HepG2 (cell line): ENCODE data around the gene POU5F1. TPM values are rescaled to one million over a fixed set of nuclear protein-coding genes. Genes with fewer than 3 reads are reported as not detected.
A peak's percentile ranks its signal among the peaks of the same experiment; 100 is the strongest.

Source experiments
- ATAC-seq: fragments of 200-7000 bp; cut with Tn5 transposase; 3 replicates; pipeline ENCODE4 v1.9.1; 2020; ENCODE audit warnings: mild to moderate bottlenecking, moderate library complexity
- BruUV-seq: library from RNA; stranded (reverse); fragments of 400-500 nt; replicated peaks from 2 replicates; lab custom pipeline; 2021; lab: Mats Ljungman, UMichigan
- CTCF ChIA-PET: fragments of 300-600 bp; formaldehyde crosslinking; extraction: SDS; loops from one replicate; lab custom pipeline; 2021; ENCODE audit warnings: low total read pairs, inconsistent platforms, low intra/inter-chr PET ratio; lab: Yijun Ruan, JAX
- POLR2A ChIA-PET: fragments of 350-600 bp; sonication (Branson Sonifier 250); formaldehyde crosslinking; loops from one replicate; lab custom pipeline; 2020; ENCODE audit warnings: antibody characterized with exemption, inconsistent platforms; lab: Yijun Ruan, JAX
- DNase-seq: peaks from one replicate; pipeline ENCODE4 v3.0.0-alpha.2; 2015; ENCODE audit warnings: low spot score
- FAIRE-seq: peaks from 3 replicates; lab custom pipeline; 2011; peaks lifted over from hg19 to GRCh38; lab: Jason Lieb, UNC
- H2AFZ ChIP-seq: one replicate; pipeline ENCODE4 v1.6.1; 2011; ENCODE audit warnings: low read length, inconsistent platforms
- H3K27ac ChIP-seq: fragments of 300-600 bp; 3 replicates; pipeline ENCODE4 v1.8.0; 2011; ENCODE audit warnings: mixed run types, mild to moderate bottlenecking, mixed read lengths, low read length, inconsistent platforms; ENCODE audit not compliant: insufficient read depth; ENCODE audit errors: extremely low read length
- H3K27me3 ChIP-seq, 2 experiments: fragments of 200-600 bp in 1 of 2; 2 replicates in 1 of 2; 3 replicates in 1 of 2; pipeline versions ENCODE4 v1.6.0 to v1.8.0; 2011; ENCODE audit warnings: low read length in 2 of 2, mild to moderate bottlenecking in 2 of 2, moderate library complexity in 2 of 2, inconsistent platforms in 1 of 2; ENCODE audit not compliant: insufficient read depth in 2 of 2, control insufficient read depth in 1 of 2
- H3K36me3 ChIP-seq, 2 experiments: fragments of 200-600 bp in 1 of 2; replicated peaks in 1 of 2; 2 replicates in 1 of 2; 3 replicates in 1 of 2; pipeline versions ENCODE4 v1.5.1 to v1.8.0; 2011; ENCODE audit warnings: low read length in 2 of 2, inconsistent platforms in 1 of 2; ENCODE audit not compliant: insufficient read depth in 2 of 2, control insufficient read depth in 1 of 2
- H3K4me1 ChIP-seq: 2 replicates; pipeline ENCODE4 v1.5.1; 2012; ENCODE audit warnings: low read length, inconsistent platforms; ENCODE audit not compliant: insufficient read depth
- H3K4me2 ChIP-seq: 2 replicates; pipeline ENCODE4 v1.6.0; 2011; ENCODE audit warnings: low read depth, low read length, inconsistent platforms
- H3K4me3 ChIP-seq, 3 experiments: fragments of 200-600 bp in 1 of 3; sonication (generic), shearing (Covaris generic) in 1 of 3; replicated peaks in 1 of 3; 2 replicates each; pipeline ENCODE4 v1.5.1; 2011 to 2016; ENCODE audit warnings: low read length in 3 of 3, inconsistent platforms in 2 of 3, low read depth in 2 of 3, mild to moderate bottlenecking in 2 of 3, control low read depth in 1 of 3, mixed read lengths in 1 of 3; ENCODE audit not compliant: insufficient read depth in 1 of 3
- H3K79me2 ChIP-seq: one replicate; pipeline ENCODE4 v1.6.1; 2011; ENCODE audit warnings: low read length, inconsistent platforms; ENCODE audit not compliant: insufficient read depth
- H3K9ac ChIP-seq: 2 replicates; pipeline ENCODE4 v1.6.0; 2011; ENCODE audit warnings: mild to moderate bottlenecking, low read depth, low read length, inconsistent platforms; ENCODE audit not compliant: insufficient read depth
- H3K9me3 ChIP-seq: 2 replicates; pipeline ENCODE4 v1.5.1; 2012; ENCODE audit warnings: mild to moderate bottlenecking, low read length
- H4K20me1 ChIP-seq: 2 replicates; pipeline ENCODE4 v1.6.0; 2011; ENCODE audit warnings: inconsistent platforms, mild to moderate bottlenecking, low read length, moderate library complexity; ENCODE audit not compliant: insufficient read depth
- ATF1 ChIP-seq: IDR thresholded peaks from 2 replicates; pipeline ENCODE4 v1.6.1; 2016; ENCODE audit warnings: mild to moderate bottlenecking, control low read depth
- DPF2 ChIP-seq: sonication (generic); formaldehyde crosslinking; IDR thresholded peaks from 2 replicates; pipeline ENCODE4 v1.4.0; 2020; ENCODE audit warnings: mild to moderate bottlenecking, low read depth, missing genetic modification reagents, borderline replicate concordance
- EP300 ChIP-seq, 3 experiments: sonication (generic) in 1 of 3; formaldehyde crosslinking in 1 of 3; IDR thresholded peaks; 2 replicates each; pipeline versions ENCODE4 v1.5.1 to v1.6.1; 2011 to 2020; ENCODE audit warnings: low read depth in 2 of 3, low read length in 2 of 3, borderline replicate concordance in 1 of 3, improper control_type of control experiment in 1 of 3, mild to moderate bottlenecking in 1 of 3, missing genetic modification reagents in 1 of 3, moderate library complexity in 1 of 3
- KMT2A ChIP-seq: sonication (generic); formaldehyde crosslinking; IDR thresholded peaks from 2 replicates; pipeline ENCODE4 v1.4.0; 2020; ENCODE audit warnings: missing genetic modification reagents
- NFYB ChIP-seq: sonication (generic); formaldehyde crosslinking; IDR thresholded peaks from 2 replicates; pipeline ENCODE4 v1.4.0; 2020; ENCODE audit warnings: missing genetic modification reagents
- POLR2AphosphoS2 ChIP-seq: IDR thresholded peaks from 2 replicates; pipeline ENCODE4 v1.6.1; 2011; ENCODE audit warnings: low read depth, low read length, improper control_type of control experiment
- TEAD3 ChIP-seq: optimal IDR thresholded peaks from 2 replicates; pipeline ENCODE3; 2016; ENCODE audit warnings: borderline replicate concordance
- ZBTB25 ChIP-seq: IDR thresholded peaks from 2 replicates; pipeline ENCODE4 v1.6.1; 2018; ENCODE audit warnings: missing genetic modification reagents
- ZIK1 ChIP-seq: sonication (generic); formaldehyde crosslinking; IDR thresholded peaks from 2 replicates; pipeline ENCODE4 v1.5.0; 2020; ENCODE audit warnings: mild to moderate bottlenecking, low read depth, missing genetic modification reagents, borderline replicate concordance
- ZNF124 ChIP-seq: sonication (generic); formaldehyde crosslinking; IDR thresholded peaks from 2 replicates; pipeline ENCODE4 v1.4.0; 2020; ENCODE audit warnings: missing genetic modification reagents
- ZNF18 ChIP-seq: sonication (generic); formaldehyde crosslinking; IDR thresholded peaks from 2 replicates; pipeline ENCODE4 v1.8.0; 2022; ENCODE audit warnings: mild to moderate bottlenecking, missing genetic modification reagents; ENCODE audit not compliant: insufficient replicate concordance
- ZNF44 ChIP-seq: sonication (generic); formaldehyde crosslinking; IDR thresholded peaks from 2 replicates; pipeline ENCODE4 v1.5.1; 2020; ENCODE audit warnings: mild to moderate bottlenecking, missing genetic modification reagents
- ZNF652 ChIP-seq: IDR thresholded peaks from 2 replicates; pipeline ENCODE4 v1.6.1; 2016; ENCODE audit warnings: low read depth, borderline replicate concordance
- ZNF737 ChIP-seq: sonication (generic); formaldehyde crosslinking; IDR thresholded peaks from 2 replicates; pipeline ENCODE4 v1.5.0; 2020; ENCODE audit warnings: missing genetic modification reagents, mild to moderate bottlenecking, borderline replicate concordance
- ZNF878 ChIP-seq: sonication (generic); formaldehyde crosslinking; IDR thresholded peaks from 2 replicates; pipeline ENCODE4 v1.8.1; 2023; ENCODE audit warnings: mild to moderate bottlenecking, missing genetic modification reagents, moderate library complexity
- WGBS: methylation state at CpG from one replicate; pipeline ENCODE4 v1.1.6; 2017; ENCODE audit warnings: low lambda C conversion rate; 5-methylcytosine and 5-hydroxymethylcytosine counted together
- in situ Hi-C: cut with HindIII; loops from 2 replicates; pipeline ENCODE4 v1.10.0; 2017; ENCODE audit warnings: low pct_unique_long_range_greater_than_20kb; ENCODE audit not compliant: extremely low pct_ligation_motif_present
- intact Hi-C: fragments of 100-400 bp; cut with micrococcal nuclease; formaldehyde crosslinking; loops from one replicate; pipeline ENCODE4 v1.10.0; 2022; ENCODE audit not compliant: unreplicated experiment
- polyA plus RNA-seq, 8 experiments: library from polyadenylated mRNA; depleted of rRNA in 3 of 8; stranded (reverse) in 7 of 8; unstranded in 1 of 8; fragments of >200 nt; fragmentation: Illumina TruSeq in 4 of 8; extraction: Trizol in 4 of 8; gene quantifications; 2 replicates each; pipeline versions ENCODE4 v1.2.1 to v1.2.3, GENCODE V29; 2011 to 2016; ENCODE audit warnings: low read depth in 4 of 8, missing spikeins in 1 of 8, mixed read lengths in 1 of 8; ENCODE audit not compliant: insufficient read depth in 1 of 8
- total RNA-seq, 5 experiments: library from RNA; depleted of rRNA; stranded (reverse); fragments of >200 nt; fragmentation: Illumina TruSeq; extraction: Trizol; gene quantifications; 2 replicates each; pipeline ENCODE4 v1.2.3, GENCODE V29; 2016; ENCODE audit warnings: low read depth in 1 of 5

The POU5F1 gene
- total and polyA plus RNA-seq, 2 of the 13 experiments (the other 11 are each of a cell fraction or from before 2014, with no cell fraction given) = 2.5 to 7.2 TPM

GRCh38 chr6:31143148-31143547 is 27.3 kb downstream of the POU5F1 start:
- no peaks in the 10 kb centered on the region for H4K20me1 ChIP-seq
- POLR2A ChIA-PET = no interaction called here
- H3K4me2 ChIP-seq = no peak overlapping the region
- H3K27me3 ChIP-seq = no peaks in the 10 kb centered on the region
- no peak overlapping the region for H3K9ac ChIP-seq
- no peak for TF ChIP-seq ZIK1 (CRISPR knock-in tag)
- TF ChIP-seq ZNF652 (CRISPR knock-in tag) = peak; percentile 34; the same call in 1 of the 2 replicates
- H3K9me3 ChIP-seq = no peaks in the 10 kb centered on the region
- no peak overlapping the region for H2AFZ ChIP-seq
- 87% methylated on average over 11 of the region's 11 CpGs for WGBS
- ATAC-seq (no peak), DNase-seq (no peak), FAIRE-seq (no peak)
- in situ Hi-C loops = no loop called here
- H3K79me2 ChIP-seq = no peaks in the 10 kb centered on the region
- peaks cover 4 to 18% of the 10 kb centered on the region in 2 experiments; a peak in 4 of 5 replicates for H3K36me3 ChIP-seq
- no peaks in the 10 kb centered on the region for H3K4me1 ChIP-seq
- no TSS peak for BruUV-seq
- CTCF ChIA-PET = no interaction called here
- H3K4me3 ChIP-seq = no peak overlapping the region
- intact Hi-C loops = loop anchor here (2.0 kb wide), 1 partner anchor 16 kb away; no protein-coding TSS in a partner anchor
- H3K27ac ChIP-seq = no peak overlapping the region

- H2AFZ ChIP-seq = no peak overlapping the region
- H3K27me3 ChIP-seq = 0 out of 5 replicates have a peak, but pooled peaks cover 0 to 4% of the 10 kb centered on the region in 2 experiments
- no peaks in the 10 kb centered on the region for H3K79me2 ChIP-seq
- H3K9me3 ChIP-seq = no peaks in the 10 kb centered on the region
- BruUV-seq = no TSS peak
- H3K4me3 ChIP-seq = no peak overlapping the region
- FAIRE-seq (no peak), ATAC-seq (no peak), DNase-seq (no peak)
- TF ChIP-seq ZNF18 (CRISPR knock-in tag) (no peak), ZNF124 (CRISPR knock-in tag) (no peak), ZNF44 (CRISPR knock-in tag) (no peak), KMT2A (CRISPR knock-in tag) (no peak), POLR2AphosphoS2 (no peak), EP300 (IDR thresholded peaks at IDR 0.05; ENCODE audit: low read depth in 2 of 2, low read length in 2 of 2) (no peak), EP300 (CRISPR knock-in tag; IDR thresholded peaks at IDR 0.05; ENCODE audit: borderline replicate concordance) (no peak), ZBTB25 (no peak), DPF2 (CRISPR knock-in tag) (no peak), ZNF878 (CRISPR knock-in tag) (no peak), TEAD3 (no peak), NFYB (no peak), ATF1 (CRISPR knock-in tag) (no peak), ZNF737 (CRISPR knock-in tag) (no peak)
- no peak overlapping the region for H3K9ac ChIP-seq
- H4K20me1 ChIP-seq = no peaks in the 10 kb centered on the region
- H3K4me2 ChIP-seq = no peak overlapping the region
- intact Hi-C loops (loop anchor here (2.0 kb wide), 1 partner anchor 16 kb away; no protein-coding TSS in a partner anchor), in situ Hi-C loops (no loop called here)
- ChIA-PET POLR2A (no interaction called here), CTCF (no interaction called here)
- 85% methylated on average over 2 of the region's 2 CpGs for WGBS
- peaks cover 4 to 18% of the 10 kb centered on the region in 2 experiments; a peak in 4 of 5 replicates for H3K36me3 ChIP-seq
- H3K4me1 ChIP-seq = peaks cover 7% of the 10 kb centered on the region
- H3K27ac ChIP-seq = no peak overlapping the region
Measured at GRCh38 chr6:31142361-31142761, 28.1 kb downstream of the POU5F1 start.
